Endothelial cell of umbilical vein (primary cell): ENCODE measurements around the gene ALOX5. TPM values are rescaled to one million over a fixed set of nuclear protein-coding genes. Genes with fewer than 3 reads are reported as not detected.

Source experiments
- BruUV-seq: library from RNA; stranded (reverse); fragments of 400-500 nt; replicated peaks from 2 replicates; lab custom pipeline; 2021; lab: Mats Ljungman, UMichigan
- CTCF ChIA-PET: fragments of 300-600, 350-600 bp; sonication (Branson Sonifier 250); formaldehyde crosslinking; loops from one replicate; lab custom pipeline; 2021; ENCODE audit warnings: antibody characterized with exemption, inconsistent platforms; lab: Charles Lee
- POLR2A ChIA-PET: fragments of 300-600, 350-600 bp; sonication (Branson Sonifier 250); formaldehyde crosslinking; loops from one replicate; lab custom pipeline; 2021; ENCODE audit warnings: antibody characterized with exemption, inconsistent platforms; lab: Charles Lee
- DNase-seq: peaks from one replicate; pipeline ENCODE4 v3.0.0-alpha.2; 2011; ENCODE audit warnings: low read depth, low spot score
- FAIRE-seq: peaks from 2 replicates; lab custom pipeline; 2011; peaks lifted over from hg19 to GRCh38; lab: Jason Lieb, UNC
- H2AFZ ChIP-seq: 2 replicates; pipeline ENCODE4 v1.6.0; 2012; ENCODE audit warnings: low read depth, low read length, control low read depth, inconsistent platforms
- H3K27ac ChIP-seq: 2 replicates; pipeline ENCODE4 v1.5.1; 2011; ENCODE audit warnings: low read depth, mild to moderate bottlenecking, control low read depth, low read length, moderate library complexity; ENCODE audit not compliant: insufficient read depth
- H3K27me3 ChIP-seq, 2 experiments: 2 replicates each; pipeline versions ENCODE4 v1.6.0 to v1.6.1; 2011; ENCODE audit warnings: low read length in 2 of 2, mixed read lengths in 1 of 2; ENCODE audit not compliant: control insufficient read depth in 2 of 2, insufficient read depth in 2 of 2
- H3K36me3 ChIP-seq, 2 experiments: 2 replicates in 1 of 2; 3 replicates in 1 of 2; pipeline ENCODE4 v1.5.1; 2011; ENCODE audit warnings: low read length in 2 of 2, mild to moderate bottlenecking in 1 of 2, moderate library complexity in 1 of 2; ENCODE audit not compliant: control insufficient read depth in 2 of 2, insufficient read depth in 2 of 2; ENCODE audit errors: extremely low read depth in 1 of 2
- H3K4me1 ChIP-seq: 3 replicates; pipeline ENCODE4 v1.5.1; 2011; ENCODE audit warnings: mild to moderate bottlenecking, low read length; ENCODE audit not compliant: control insufficient read depth, insufficient read depth; ENCODE audit errors: extremely low read depth
- H3K4me2 ChIP-seq: 2 replicates; pipeline ENCODE4 v1.6.1; 2011; ENCODE audit warnings: low read length, control low read depth, mixed read lengths; ENCODE audit not compliant: insufficient read depth
- H3K4me3 ChIP-seq, 3 experiments: fragments of 200-600 bp in 1 of 3; sonication (generic), shearing (Covaris generic) in 1 of 3; replicated peaks in 1 of 3; 2 replicates each; pipeline ENCODE4 v1.5.1; 2011 to 2016; ENCODE audit warnings: control low read depth in 3 of 3, low read length in 3 of 3, mild to moderate bottlenecking in 2 of 3, inconsistent platforms in 1 of 3, low read depth in 1 of 3, moderate library complexity in 1 of 3; ENCODE audit not compliant: insufficient read depth in 1 of 3
- H3K79me2 ChIP-seq: 2 replicates; pipeline ENCODE4 v1.6.0; 2012; ENCODE audit warnings: low read length, inconsistent platforms; ENCODE audit not compliant: control insufficient read depth, insufficient read depth
- H3K9ac ChIP-seq: replicated peaks from 2 replicates; pipeline ENCODE3; 2011; ENCODE audit warnings: low read length, control low read depth; ENCODE audit not compliant: insufficient read depth; ENCODE audit errors: extremely low read depth
- H3K9me1 ChIP-seq: replicated peaks from 3 replicates; pipeline ENCODE4 v1.6.0; 2011; ENCODE audit warnings: mild to moderate bottlenecking, low read length; ENCODE audit not compliant: control insufficient read depth, insufficient read depth; ENCODE audit errors: extremely low read depth
- H3K9me3 ChIP-seq: replicated peaks from 2 replicates; pipeline ENCODE4 v1.5.1; 2012; ENCODE audit warnings: low read length, inconsistent platforms; ENCODE audit not compliant: control insufficient read depth, insufficient read depth
- H4K20me1 ChIP-seq: replicated peaks from 2 replicates; pipeline ENCODE3; 2011; ENCODE audit warnings: mild to moderate bottlenecking, low read length; ENCODE audit not compliant: control insufficient read depth, insufficient read depth; ENCODE audit errors: extremely low read depth
- CTCF ChIP-seq, 2 donors: IDR thresholded peaks; 1 replicate in 1 of 2; 2 replicates in 1 of 2; pipeline ENCODE4 v1.5.1; 2011; ENCODE audit warnings: low read length in 2 of 2, mild to moderate bottlenecking in 2 of 2, moderate library complexity in 2 of 2, control low read depth in 1 of 2, inconsistent platforms in 1 of 2, low read depth in 1 of 2; ENCODE audit not compliant: insufficient read depth in 1 of 2; ENCODE audit errors: extremely low read depth in 1 of 2
- EZH2 ChIP-seq: IDR thresholded peaks from 2 replicates; pipeline ENCODE4 v1.6.1; 2012; ENCODE audit warnings: borderline replicate concordance, low read depth, mild to moderate bottlenecking, moderate library complexity, low read length, inconsistent platforms; ENCODE audit not compliant: severe bottlenecking
- FOS ChIP-seq: IDR thresholded peaks from 2 replicates; pipeline ENCODE4 v1.6.1; 2011; ENCODE audit warnings: mild to moderate bottlenecking, low read length, moderate library complexity, borderline replicate concordance; ENCODE audit not compliant: insufficient read depth
- GATA2 ChIP-seq: IDR thresholded peaks from 2 replicates; pipeline ENCODE4 v1.7.0; 2011; ENCODE audit warnings: low read depth, mild to moderate bottlenecking, moderate library complexity, mixed read lengths, low read length; ENCODE audit not compliant: insufficient read length, insufficient read depth
- JUN ChIP-seq: IDR thresholded peaks from 2 replicates; pipeline ENCODE4 v1.6.1; 2011; ENCODE audit warnings: borderline replicate concordance, low read depth; ENCODE audit not compliant: insufficient read length, insufficient read depth
- MAX ChIP-seq: IDR thresholded peaks from 2 replicates; pipeline ENCODE4 v1.6.1; 2011; ENCODE audit not compliant: insufficient read depth, insufficient read length
- MYC ChIP-seq: IDR thresholded peaks from one replicate; pipeline ENCODE4 v1.6.1; 2011; ENCODE audit warnings: mild to moderate bottlenecking, low read depth, low read length
- POLR2A ChIP-seq: IDR thresholded peaks from 2 replicates; pipeline ENCODE4 v1.6.1; 2012; ENCODE audit warnings: low read depth, mild to moderate bottlenecking, control low read depth, low read length
- POLR2AphosphoS5 ChIP-seq: IDR thresholded peaks from 2 replicates; pipeline ENCODE4 v1.6.1; 2012; ENCODE audit warnings: low read depth, mild to moderate bottlenecking, control low read depth, low read length, moderate library complexity; ENCODE audit not compliant: insufficient read depth
- dilution Hi-C: fragments of 300-500 bp; cut with MboI; formaldehyde crosslinking; loops from one replicate; pipeline ENCODE4 v1.15.0; 2019; ENCODE audit warnings: low sequenced_read_pairs; ENCODE audit not compliant: extremely low pct_ligation_motif_present
- intact Hi-C: fragments of 100-400 bp; cut with micrococcal nuclease; formaldehyde crosslinking; loops from one replicate; pipeline ENCODE4 v1.10.0; 2022
- polyA plus RNA-seq, 4 experiments: library from polyadenylated mRNA; depleted of rRNA in 3 of 4; stranded (reverse) in 3 of 4; unstranded in 1 of 4; fragments of >200 nt; gene quantifications; 2 replicates each; pipeline versions ENCODE4 v1.2.1 to v1.2.3, GENCODE V29; 2011 to 2012; ENCODE audit warnings: missing spikeins in 1 of 4
- total RNA-seq: library from RNA; stranded (reverse); gene quantifications from 2 replicates; pipeline ENCODE4 v1.2.3, GENCODE V29; 2021

ALOX5 gene
- total and polyA plus RNA-seq, 2 donors (not counting 3 experiments of a cell fraction or from before 2014, with no cell fraction given): 0.04 TPM; not detected in 1

GRCh38 chr10:45379891-45380540, 6.0 kb downstream of the ALOX5 start:
- H3K9me3 ChIP-seq: no peaks in the 10 kb centered on the region
- BruUV-seq: no TSS peak
- no peak overlapping the region for H3K4me2 ChIP-seq
- dilution Hi-C loops: no loop called here
- TF ChIP-seq GATA2: no peak
- no peak for TF ChIP-seq MAX
- no peak for TF ChIP-seq JUN
- TF ChIP-seq CTCF (IDR thresholded peaks at IDR 0.05; ENCODE audit: extremely low read depth in 1 of 2, insufficient read depth in 1 of 2, low read depth in 1 of 2, low read length in 2 of 2): no peak
- TF ChIP-seq POLR2A: no peak
- TF ChIP-seq MYC: no peak
- TF ChIP-seq EZH2: no peak
- TF ChIP-seq POLR2AphosphoS5: no peak
- TF ChIP-seq FOS: no peak
- H3K27me3 ChIP-seq: peaks cover 5 to 9% of the 10 kb centered on the region in 2 experiments
- DNase-seq: no peak
- H3K9me1 ChIP-seq: no peaks in the 10 kb centered on the region
- H2AFZ ChIP-seq: no peak overlapping the region
- H3K4me3 ChIP-seq: no peak overlapping the region
- H3K36me3 ChIP-seq: no peaks in the 10 kb centered on the region
- H3K4me1 ChIP-seq: no peaks in the 10 kb centered on the region
- H3K9ac ChIP-seq: no peak overlapping the region
- no peak for FAIRE-seq
- CTCF ChIA-PET: no interaction called here
- H3K27ac ChIP-seq: no peak overlapping the region
- H4K20me1 ChIP-seq: no peaks in the 10 kb centered on the region
- POLR2A ChIA-PET: no interaction called here
- intact Hi-C loops: no loop called here
- H3K79me2 ChIP-seq: no peaks in the 10 kb centered on the region
